IMR-90 (cell line): ENCODE measurements around the gene ME1.

Source experiments
- CTCF ChIP-seq: conservative IDR thresholded peaks from 2 replicates; pipeline ENCODE4 v1.5.1; 2012; ENCODE audit warnings: mild to moderate bottlenecking, low read depth, low read length, improper control_type of control experiment
- MAFK ChIP-seq: IDR thresholded peaks from 2 replicates; pipeline ENCODE4 v1.6.1; 2012; ENCODE audit warnings: low read depth, low read length, improper control_type of control experiment
- POLR2A ChIP-seq: IDR thresholded peaks from 2 replicates; pipeline ENCODE4 v1.6.1; 2012; ENCODE audit warnings: mild to moderate bottlenecking, low read depth, low read length
- RAD21 ChIP-seq: IDR thresholded peaks from 2 replicates; pipeline ENCODE4 v1.6.1; 2012; ENCODE audit warnings: low read length, improper control_type of control experiment
- RCOR1 ChIP-seq: IDR thresholded peaks from 2 replicates; pipeline ENCODE4 v1.6.1; 2012; ENCODE audit warnings: mild to moderate bottlenecking, low read length, improper control_type of control experiment; ENCODE audit not compliant: insufficient replicate concordance
- SMC3 ChIP-seq: fragments of 150-350 bp; IDR thresholded peaks from 2 replicates; pipeline ENCODE4 v1.6.1; 2016; ENCODE audit warnings: low read depth, mild to moderate bottlenecking, antibody characterized with exemption, low read length, moderate library complexity

- TF ChIP-seq RAD21 (no peak), POLR2A (no peak), CTCF (no peak), MAFK (no peak), SMC3 (no peak), RCOR1 (no peak)
Observed at GRCh38 chr6:83167726-83168278, 263.0 kb downstream of the ME1 start.
